GM21526 (cell line): ENCODE results near the gene PRPS1.

ENCODE experiments used
- ATAC-seq: cut with Tn5 transposase; IDR thresholded peaks from one replicate; pipeline ENCODE4 v1.9.1; 2021; ENCODE audit warnings: moderate library complexity; ENCODE audit not compliant: unreplicated experiment, low FRiP score

PRPS1 gene

DNA sequence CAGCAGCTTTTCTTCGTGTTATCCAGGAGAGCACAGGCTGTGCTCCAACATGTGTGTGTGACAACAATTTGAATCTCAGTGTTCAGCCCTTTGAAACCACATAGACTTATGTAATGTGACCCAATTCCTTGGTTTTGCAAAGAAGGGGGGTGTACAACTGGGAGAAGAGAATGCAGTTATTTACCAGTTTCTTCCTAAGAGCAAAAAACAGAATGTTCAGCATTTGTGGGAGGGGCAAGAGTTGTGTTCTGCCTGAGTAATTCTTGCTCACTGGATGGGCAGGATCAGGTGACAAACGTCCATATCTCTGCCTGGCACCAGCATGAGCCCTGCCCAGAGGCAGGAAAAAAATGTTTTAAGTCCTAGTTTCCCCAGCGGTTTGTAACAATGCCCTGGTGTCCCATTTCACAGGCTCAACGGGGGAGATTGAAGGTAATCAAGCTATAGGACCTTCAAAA, 72.0 kb downstream of the PRPS1 start:
- ATAC-seq = no peak
